GM20431 (cell line): ENCODE results near the gene RPL29.
"Not testable (repeated sequence)": the region's sequence is repeated elsewhere in the genome, so short reads cannot be mapped to it uniquely, and the experiment has no call there.

Experiments
- in situ Hi-C: fragments of 300-500 bp; cut with MseI, MboI; formaldehyde crosslinking; loops from one replicate; pipeline ENCODE4 v1.15.0; 2020; ENCODE audit warnings: low sequenced_read_pairs; ENCODE audit not compliant: unreplicated experiment

Gene RPL29

GRCh38 chr3:52007291-52007690 lies 11.6 kb upstream of the RPL29 start:
- in situ Hi-C loops, result loop anchor here (10.0 kb wide), 1 partner anchor 118 kb away; no protein-coding TSS in a partner anchor

DNA sequence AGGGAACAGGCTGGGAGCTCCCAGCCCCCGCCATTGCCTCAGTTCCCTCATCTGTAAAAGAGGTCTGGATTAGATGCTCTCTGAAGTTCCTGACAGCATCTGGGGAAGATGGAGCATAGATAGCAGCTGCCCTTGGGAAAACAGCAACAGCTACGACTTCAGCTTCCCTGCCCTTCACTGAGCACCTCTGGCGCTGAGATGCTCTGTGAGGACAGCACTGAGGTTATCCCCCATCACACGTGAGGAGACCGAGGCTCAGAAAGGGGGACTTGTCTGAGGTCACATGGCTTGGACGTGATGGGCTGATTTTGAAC lies 11.1 kb upstream of the RPL29 start:
- in situ Hi-C loops, result loop anchor here (10.0 kb wide), 1 partner anchor 118 kb away; no protein-coding TSS in a partner anchor

DNA sequence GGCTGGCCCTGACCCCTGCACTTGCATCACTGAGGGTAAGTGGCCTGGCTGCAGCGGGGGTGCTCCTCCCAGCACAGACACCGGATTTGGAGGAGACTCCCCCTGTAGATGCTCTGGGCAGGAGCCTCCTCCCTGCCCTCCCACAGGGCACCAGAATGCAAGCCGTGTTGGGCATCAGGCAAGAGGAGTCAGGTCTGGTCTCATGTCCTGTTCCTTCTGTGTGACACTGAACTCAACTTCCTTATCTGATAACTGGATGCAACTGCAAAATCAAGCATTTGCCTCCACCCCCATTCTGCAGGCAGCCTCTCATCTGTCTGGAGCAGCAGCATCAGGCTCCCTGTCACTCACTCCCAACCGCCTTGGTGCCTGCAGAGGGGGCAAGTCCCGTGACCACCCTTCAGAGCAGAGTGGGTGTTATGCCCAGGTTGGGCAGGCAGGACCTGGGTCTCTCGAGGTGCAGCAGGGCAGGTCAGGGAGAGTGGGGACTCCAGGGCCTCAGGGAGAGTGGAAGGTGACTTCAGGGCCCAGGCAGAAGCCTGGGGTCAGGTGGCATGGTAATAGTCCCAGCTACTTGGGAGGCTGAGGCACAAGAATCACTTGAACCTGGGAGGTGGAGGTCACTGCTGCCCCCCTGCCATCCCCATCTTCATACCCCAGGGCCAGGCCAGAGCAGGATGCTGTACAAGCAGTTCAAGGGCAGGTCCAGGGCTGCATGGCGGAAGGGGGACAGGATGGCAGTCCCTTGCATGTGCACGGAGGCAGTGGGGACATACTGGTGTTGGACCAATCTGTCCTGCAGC lies 10.5 kb upstream of the RPL29 start:
- in situ Hi-C loops, result loop anchor here (10.0 kb wide), 1 partner anchor 119 kb away; no protein-coding TSS in a partner anchor

DNA sequence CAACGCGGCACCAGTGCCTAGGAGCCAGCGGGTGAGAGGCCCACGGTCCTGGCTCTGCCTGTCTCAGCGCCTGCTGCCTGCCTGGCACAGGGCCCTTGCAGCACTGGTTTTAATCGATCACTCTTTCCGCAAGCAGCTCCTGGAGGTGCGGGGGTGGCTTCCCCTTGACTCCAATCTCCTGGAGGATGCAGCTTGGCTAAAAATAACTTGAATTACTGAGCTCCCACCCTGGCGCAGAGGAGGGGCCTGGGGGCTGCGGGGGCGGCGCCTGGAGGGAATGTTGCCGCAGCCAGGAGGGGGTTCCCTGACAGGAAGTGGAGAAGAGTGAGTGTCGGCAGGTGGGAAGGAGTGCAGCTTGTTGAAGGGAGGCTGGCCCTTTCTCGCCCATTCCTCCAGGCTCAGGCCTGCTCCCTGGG lies 9.9 kb upstream of the RPL29 start:
- in situ Hi-C loops, result loop anchor here (10.0 kb wide), 1 partner anchor 119 kb away; no protein-coding TSS in a partner anchor

DNA sequence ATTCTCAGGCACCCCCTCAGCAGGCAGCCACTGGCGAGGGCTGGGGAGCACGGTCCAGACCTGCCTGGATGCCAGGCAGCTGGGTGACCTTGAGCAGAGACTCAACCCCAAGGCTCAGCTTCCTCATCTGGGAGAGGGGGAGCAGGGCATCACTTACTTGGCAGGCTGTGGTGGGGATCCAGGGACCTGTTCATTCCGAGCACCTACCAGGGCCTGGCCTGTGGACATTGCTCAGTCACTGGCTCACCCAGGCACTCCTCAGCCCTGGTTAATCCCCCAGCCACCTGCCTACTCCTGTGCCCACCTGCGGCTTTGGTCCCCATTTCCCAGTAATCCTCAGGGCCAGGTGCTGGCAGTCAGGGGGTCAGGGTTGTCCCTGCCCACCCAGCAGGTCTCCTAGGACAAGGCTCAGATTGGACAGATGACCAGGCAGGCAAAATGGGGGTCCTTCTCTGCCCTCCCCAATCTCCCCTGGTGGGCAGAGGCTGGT lies 9.3 kb upstream of the RPL29 start:
- in situ Hi-C loops, result loop anchor here (10.0 kb wide), 1 partner anchor 120 kb away; no protein-coding TSS in a partner anchor

DNA sequence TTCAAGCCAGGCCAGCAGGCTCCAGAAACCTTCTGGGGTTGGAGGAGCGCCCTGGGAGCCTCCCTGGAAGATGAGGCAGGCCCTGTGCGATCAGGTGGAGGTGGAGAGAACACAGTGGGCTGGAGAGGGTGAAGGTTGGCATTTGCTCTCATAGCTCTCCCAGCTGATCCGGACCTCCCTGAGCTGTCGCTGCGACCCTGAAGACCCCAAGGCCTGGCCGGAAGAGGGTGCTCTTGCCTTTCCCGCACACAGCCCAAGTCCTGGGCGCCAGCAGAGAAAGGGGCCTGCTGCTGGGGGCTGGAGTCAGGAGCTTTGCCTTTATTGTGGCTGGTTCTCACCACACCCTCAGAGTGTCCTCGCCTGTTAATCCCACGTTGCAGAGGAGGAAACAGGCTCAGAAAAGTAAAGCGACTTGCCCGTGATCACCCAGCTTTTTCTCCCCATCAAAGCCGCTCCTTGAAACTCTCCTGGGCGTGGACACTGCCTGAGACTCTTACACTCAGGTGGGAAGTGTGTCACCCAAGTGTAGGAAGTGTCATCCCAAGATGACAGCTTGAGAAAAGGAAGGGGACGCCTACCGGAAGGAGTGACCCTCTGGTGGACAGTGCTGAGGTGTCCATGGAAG lies 8.6 kb upstream of the RPL29 start:
- in situ Hi-C loops, result loop anchor here (10.0 kb wide), 1 partner anchor 121 kb away; no protein-coding TSS in a partner anchor

- in situ Hi-C loops, result loop anchor here (10.0 kb wide), 1 partner anchor 122 kb away; no protein-coding TSS in a partner anchor
These were observed 7.1 kb upstream of the RPL29 start for GRCh38 chr3:52002748-52003147.

DNA sequence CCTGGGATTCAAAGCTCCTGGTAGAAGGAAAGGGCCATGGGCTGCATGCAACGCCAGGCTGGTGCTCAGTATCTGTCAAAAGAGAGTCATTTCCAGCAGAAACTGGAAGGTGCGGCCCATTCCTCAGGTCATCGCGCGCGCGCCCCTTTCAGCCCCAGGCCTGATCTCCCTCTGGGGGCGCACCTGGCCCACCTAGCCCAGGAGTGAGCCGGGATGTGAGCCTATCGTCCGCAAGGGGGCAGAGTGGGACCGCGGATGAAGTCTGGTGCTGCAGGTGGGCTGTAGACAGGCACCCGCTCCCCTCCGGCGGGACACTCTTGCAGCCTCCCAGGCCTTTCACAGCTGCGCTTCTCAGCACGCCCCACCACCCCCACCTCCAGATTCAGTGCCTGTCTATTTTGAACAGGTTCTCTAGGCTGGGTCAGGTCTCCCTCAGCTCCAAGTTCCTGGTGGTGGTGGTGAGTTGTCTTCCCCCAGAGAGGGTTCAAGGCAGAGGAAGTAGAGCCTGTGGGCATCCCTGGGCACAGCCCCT lies 5.8 kb upstream of the RPL29 start:
- in situ Hi-C loops, result loop anchor here (10.0 kb wide), 1 partner anchor 123 kb away; no protein-coding TSS in a partner anchor

- in situ Hi-C loops, result loop anchor here (10.0 kb wide), 1 partner anchor 125 kb away; no protein-coding TSS in a partner anchor
These were observed 4.2 kb upstream of the RPL29 start for GRCh38 chr3:51999846-52000245.

- in situ Hi-C loops, result no loop called here
These were observed 3.1 kb upstream of the RPL29 start for GRCh38 chr3:51998774-51999173.

DNA sequence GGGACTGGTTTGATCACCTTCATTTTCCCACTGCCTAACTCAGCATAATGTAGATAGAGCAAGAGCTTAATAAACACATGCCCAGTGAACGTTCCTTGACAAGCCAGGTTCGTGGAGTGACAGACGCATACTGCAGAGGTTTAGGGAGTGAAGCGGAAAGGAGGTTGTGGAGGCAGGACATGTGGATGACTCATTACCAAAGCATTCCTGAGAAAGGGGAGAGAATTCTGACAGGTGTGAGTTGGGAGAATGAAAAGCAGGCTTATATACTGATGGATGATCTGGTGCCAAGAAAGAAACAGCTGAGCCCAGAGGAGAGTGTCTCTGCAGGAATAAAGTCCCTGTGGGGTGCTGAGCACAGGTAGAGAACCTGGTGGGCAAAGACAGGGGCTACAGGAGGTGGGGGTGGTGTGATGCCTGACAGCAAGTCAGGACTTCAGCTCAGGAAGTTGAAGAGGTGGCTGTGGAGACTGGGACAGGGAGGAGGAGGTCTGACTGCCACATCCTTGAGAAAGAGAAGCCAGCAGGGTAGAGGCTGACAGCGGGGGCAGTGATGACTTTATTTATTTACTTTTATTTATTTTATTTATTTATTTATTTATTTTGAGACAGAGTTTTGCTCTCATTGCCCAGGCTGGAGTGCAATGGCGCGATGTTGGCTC lies 2.4 kb upstream of the RPL29 start:
- in situ Hi-C loops, result no loop called here

GRCh38 chr3:51997172-51997571 lies 1.5 kb upstream of the RPL29 start:
- in situ Hi-C loops, result no loop called here

DNA sequence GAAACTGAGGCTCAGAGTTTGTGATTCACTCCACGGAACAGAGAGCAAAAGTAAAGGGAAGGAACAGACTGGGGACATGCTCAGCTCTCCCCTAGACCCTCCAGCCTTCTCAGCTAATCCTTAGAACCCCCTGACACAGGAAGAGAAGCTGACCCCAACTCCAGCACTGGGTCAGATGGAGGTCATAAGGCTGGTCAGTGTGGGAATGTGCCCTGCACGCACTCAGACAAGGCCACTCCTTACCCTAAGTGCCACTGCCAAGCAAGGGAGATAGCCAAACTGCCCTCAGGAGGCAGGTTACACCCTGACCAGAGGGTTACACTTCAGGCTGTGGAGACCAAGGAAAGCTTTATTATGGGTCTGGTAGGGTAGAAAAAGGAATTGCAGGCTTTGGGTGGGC lies 1.2 kb downstream of the RPL29 start:
- in situ Hi-C loops, result no loop called here

DNA sequence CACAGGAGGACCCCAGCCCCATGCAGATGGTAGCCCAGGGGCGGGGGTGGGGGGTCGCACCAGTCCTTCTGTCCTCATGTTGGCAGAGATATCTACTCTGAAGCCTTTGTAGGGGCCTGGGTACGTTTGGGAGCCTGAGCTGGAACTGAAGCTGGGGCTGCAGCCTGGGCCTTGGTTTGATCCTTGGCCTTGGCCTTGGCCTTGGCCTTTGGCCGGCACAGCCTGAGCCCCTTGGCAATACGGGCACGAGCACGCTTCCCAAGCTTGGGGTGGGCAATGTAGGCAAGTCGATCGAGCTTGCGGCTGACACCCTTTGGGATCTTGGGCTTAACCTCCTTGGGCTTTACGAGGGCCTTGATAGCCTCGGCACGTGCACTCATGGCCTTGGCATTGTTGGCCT lies 2.0 kb downstream of the RPL29 start:
- in situ Hi-C loops, result not testable (repeated sequence)

- in situ Hi-C loops, result no loop called here
These were observed 3.5 kb downstream of the RPL29 start for GRCh38 chr3:51992017-51992682.

GRCh38 chr3:51990501-51990971 lies 5.2 kb downstream of the RPL29 start:
- in situ Hi-C loops, result not testable (repeated sequence)

GRCh38 chr3:51988286-51989146 lies 7.2 kb downstream of the RPL29 start:
- in situ Hi-C loops, result no loop called here

DNA sequence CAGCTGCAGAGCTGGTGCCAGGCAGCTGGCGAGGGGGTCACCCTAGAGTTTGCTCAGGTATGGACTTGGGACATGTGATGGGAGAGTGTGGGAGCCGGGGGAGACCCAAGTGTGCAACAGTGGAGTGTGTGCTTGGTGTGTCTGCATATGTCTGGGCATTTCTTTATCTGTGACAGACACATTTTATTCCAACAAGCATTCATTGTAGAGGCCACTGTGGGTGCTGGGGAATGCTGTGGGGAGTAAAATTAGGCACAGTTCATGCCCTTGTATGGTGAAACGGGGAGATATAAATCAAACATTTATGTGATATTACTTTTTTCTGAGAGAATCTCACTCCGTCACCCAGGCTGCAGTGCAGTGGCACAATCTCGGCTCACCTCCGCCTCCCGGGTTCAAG lies 8.1 kb downstream of the RPL29 start:
- in situ Hi-C loops, result no loop called here
